D341Med (cell line): ENCODE data around the gene FAR1.
"Not testable (repeated sequence)": the region's sequence is repeated elsewhere in the genome, so short reads cannot be mapped to it uniquely, and the experiment has no call there.

ENCODE experiments used
- DNase-seq: peaks from one replicate; pipeline ENCODE4 v3.0.0; 2012; ENCODE audit warnings: low spot score

FAR1 gene

GRCh38 chr11:13668102-13668956, at the start of gene FAR1:
FAR1 (plus strand) TSS chr11:13668668; CDS start chr11:13694766, 26,098 bp downstream.
- peak; percentile 96 for DNase-seq

GRCh38 chr11:13620063-13620462, 48.4 kb upstream of the FAR1 start:
- DNase-seq = no peak

DNA sequence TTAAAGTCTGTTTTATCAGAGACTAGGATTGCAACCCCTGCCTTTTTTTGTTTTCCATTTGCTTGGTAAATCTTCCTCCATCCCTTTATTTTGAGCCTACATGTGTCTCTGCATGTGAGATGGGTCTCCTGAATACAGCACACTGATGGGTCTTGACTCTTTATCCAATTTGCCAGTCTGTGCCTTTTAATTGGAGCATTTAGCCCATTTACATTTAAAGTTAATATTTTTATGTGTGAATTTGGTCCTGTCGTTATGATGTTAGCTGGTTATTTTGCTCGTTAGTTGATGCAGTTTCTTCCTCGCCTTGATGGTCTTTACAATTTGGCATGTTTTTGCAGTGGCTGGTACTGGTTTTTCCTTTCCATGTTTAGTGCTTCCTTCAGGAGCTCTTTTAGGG, 41.6 kb upstream of the FAR1 start:
- DNase-seq = not testable (repeated sequence)

GRCh38 chr11:13628634-13629033, 39.8 kb upstream of the FAR1 start:
- not testable (repeated sequence) for DNase-seq

DNA sequence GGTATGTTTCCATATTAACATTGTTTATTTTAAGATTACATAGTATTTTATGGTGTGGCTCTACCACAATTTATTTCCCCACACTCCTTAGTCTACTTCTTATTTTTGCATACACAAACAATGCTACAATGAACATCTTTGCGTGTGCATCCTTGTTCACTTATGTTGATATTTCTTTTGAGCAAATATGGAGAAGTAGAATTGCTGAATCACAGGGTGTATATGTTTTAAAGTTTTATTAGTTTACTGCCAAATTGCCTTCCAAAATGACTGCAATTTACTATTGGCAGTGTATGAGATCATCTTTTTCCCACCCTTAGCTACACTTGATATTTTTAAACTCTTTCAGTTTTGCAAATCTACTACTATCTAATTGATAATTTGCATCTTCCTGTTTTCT, 38.7 kb upstream of the FAR1 start:
- no peak for DNase-seq

- no peak for DNase-seq
These were observed 33.2 kb upstream of the FAR1 start for GRCh38 chr11:13635290-13635689.

- no peak for DNase-seq
These were observed 32.7 kb upstream of the FAR1 start for GRCh38 chr11:13635804-13636203.

DNA sequence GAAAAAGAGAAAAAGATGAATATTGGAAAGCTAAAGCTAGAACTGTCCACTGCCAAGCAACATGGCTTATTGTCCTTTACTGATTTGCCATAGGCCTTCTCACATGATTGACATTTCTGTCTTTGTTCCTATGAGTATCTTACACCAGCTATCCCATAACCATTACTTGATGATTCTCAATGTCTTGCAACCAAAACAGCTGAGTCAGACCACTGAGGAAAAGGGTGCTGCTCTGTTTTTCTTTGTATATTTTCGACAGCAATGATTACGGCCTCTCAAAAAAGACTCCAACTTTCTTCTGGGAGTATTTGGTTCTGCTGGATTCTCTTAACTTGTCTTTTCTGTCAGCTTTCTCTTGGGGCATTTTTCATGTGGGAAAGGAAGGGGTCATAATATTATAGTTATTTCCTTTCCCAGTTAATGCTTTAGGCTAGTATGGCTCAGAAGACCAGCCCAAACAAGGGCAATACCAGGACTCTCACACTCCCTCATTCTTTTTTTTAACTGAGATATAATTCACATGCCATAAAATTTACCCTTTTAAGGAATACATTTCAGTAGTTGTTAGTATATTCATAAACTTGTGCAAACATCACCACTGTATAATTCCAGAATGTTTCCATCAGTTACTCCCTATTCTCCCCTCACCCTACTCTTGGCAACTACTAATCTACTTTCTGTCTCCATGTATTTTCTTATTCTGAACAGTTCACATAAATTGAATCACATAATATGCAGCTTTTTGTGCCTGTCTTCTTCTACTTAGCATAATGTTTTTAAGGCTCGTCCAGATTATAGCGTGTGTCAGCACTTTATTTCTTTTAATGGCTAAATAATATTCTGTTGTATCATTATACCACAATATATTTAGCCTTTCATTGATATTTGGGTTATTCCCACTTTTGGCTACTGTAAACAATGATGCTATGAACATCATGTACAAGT, 31.1 kb upstream of the FAR1 start:
- no peak for DNase-seq

DNA sequence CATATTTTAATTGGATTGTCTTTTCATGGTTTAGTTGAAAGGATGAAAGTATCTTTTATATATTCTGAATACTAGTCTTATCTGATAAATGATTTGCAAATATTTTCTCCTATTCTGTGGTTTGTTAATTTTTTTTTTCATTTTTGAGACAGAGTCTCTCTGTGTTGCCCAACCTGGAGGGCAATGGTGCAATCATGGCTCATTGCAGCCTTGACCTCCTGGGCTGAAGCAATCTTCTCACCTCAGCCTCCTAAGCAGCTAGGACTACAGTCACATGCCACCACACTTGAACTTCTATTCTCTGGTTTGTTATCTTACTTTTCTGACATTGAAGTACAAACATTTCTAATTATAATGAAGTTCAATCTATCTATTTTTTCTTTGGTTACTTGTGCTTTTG, 30.0 kb upstream of the FAR1 start:
- DNase-seq = no peak

- DNase-seq = no peak
These were observed 23.3 kb upstream of the FAR1 start for GRCh38 chr11:13644997-13645687.

- DNase-seq = no peak
These were observed 21.1 kb upstream of the FAR1 start for GRCh38 chr11:13647391-13647790.

DNA sequence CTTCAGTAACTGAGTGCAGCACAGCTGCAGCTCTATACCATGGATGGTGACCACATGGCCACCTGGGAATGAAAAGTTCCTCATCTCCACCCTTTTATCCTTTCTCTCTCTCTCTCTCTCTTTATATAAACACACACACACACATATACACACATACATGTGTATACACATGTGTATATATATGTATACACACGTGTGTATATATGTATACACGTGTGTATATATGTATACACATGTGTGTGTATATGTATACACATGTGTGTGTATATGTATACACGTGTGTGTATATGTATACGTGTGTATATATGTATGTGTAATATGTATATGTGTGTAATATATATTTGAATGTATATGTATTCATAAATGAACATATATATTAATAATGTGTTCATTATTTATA, 18.8 kb upstream of the FAR1 start:
- DNase-seq = no peak

DNA sequence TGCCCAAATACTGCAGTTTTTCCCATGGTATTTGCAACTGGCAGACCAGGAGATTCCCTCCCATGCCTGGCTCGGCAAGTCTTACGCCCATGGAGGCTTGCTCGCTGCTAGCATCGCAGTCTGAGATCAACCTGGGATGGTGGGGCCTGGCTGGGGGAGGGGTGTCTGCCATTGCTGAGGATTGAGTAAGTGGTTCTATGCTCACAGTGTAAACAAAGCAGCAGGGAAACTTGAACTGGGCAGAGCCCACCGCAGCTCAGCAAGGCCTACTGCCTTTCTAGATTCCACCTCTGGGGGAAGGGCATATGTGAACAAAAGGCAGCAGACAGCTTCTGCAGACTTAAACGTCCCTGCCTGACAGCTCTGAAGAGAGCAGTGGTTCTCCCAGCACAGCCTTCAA, 17.0 kb upstream of the FAR1 start:
- DNase-seq = not testable (repeated sequence)

DNA sequence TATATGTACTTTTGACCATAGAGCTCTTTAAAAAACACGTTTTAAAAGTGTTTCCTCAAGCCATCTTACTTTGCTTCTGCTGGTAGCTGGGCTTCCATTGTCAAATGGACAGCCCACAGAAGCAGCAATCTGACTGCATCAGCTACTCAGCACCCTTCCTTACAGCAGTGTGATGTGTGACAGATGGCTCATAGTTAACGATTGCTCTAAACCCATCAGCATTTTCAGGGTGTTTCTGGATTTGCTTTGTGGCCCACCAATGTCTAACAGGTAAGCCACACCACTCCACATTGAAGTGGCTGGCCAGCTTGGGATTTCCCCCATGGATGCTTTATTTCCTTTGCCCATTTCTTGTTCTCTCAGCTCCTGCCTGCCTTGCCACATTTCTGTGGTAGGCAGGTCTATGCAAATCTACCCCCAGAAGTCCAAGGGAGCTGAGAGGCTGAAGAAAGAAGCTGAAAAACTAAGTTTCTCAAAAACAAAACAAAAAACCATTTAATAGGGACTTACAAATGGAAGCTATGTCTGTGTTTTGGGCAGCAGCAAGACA, 7.3 kb upstream of the FAR1 start:
- no peak for DNase-seq

DNA sequence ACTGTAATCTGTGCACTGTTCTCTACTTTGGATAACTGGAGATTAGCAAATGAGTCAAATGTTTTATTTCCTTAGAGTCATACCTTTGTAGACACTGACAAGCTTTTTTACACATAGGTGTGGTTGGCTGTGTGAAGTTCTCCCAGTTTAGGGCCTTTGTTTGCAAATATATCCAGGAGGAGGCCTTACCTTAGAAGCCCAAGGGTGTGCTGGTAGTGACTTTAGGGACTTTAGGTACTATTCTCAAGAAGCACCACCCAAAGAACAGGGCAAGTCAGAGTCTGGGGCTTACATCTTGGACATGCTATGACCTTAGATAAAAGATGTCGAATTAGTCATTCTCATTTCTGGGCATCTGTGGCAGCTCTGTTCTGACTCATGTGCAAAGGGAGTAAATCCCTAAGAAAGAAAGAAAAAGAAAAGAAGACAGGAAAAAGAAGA, 4.8 kb upstream of the FAR1 start:
- no peak for DNase-seq

- no peak for DNase-seq
These were observed 4.1 kb upstream of the FAR1 start for GRCh38 chr11:13664351-13664750.

- DNase-seq = no peak
These were observed 1.8 kb upstream of the FAR1 start for GRCh38 chr11:13666708-13667107.

DNA sequence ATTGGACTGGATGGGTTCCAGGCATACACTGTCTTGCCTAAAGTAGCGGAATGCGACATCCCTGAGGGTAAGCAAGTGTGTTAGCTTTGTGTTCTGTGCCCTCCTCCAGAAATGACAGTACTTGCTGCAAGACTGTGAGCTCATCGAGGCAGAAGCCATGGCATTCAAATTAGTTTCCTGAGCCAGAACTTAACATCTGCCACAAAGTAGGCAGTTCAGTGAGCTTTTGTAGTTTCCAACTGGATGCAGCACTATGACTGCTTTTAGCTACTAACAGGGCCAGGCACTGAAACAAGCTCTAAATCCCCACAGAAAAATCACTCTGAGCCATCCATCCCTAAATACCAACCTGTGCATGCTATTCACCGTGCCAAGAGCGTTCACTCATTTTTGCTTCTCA, 1.2 kb upstream of the FAR1 start:
- DNase-seq = no peak

- no peak for DNase-seq
These were observed 720 bp upstream of the FAR1 start for GRCh38 chr11:13667795-13668101.

DNA sequence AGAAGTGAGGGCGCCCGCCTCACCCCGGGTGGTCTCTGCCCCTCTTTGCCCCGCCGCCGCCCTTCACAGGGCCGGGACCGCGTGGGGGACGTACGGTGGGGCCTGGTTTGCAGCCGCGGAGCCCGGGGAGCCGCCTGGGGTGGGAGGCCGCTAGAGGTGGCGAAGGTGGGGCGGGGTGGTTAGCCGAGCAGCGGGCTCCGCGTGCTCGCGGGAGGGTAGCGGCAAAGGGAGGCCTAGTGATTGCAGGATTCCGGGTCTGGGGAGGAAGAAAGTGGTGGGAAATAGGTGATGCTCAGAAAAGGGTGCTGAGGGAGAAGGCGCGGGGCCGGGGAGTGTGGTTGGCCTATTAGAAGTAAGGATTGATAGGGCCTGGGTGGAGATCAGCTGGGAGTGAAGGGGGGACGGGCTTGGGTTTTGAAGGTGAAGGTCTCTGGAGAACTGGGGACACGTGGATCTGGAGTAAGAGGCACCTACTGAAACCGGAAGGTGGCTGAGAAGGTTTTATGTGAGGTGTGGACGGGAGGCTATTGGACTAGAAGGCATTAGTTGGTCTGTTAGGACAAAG, 571 bp downstream of the FAR1 start:
- DNase-seq = peak; percentile 58

GRCh38 chr11:13669544-13670488, 1.3 kb downstream of the FAR1 start:
- DNase-seq = peak; percentile 20
